Measurements from ENCODE around the gene MMP24.
"Not testable (repeated sequence)": the region's sequence is repeated elsewhere in the genome, so short reads cannot be mapped to it uniquely, and the experiment has no call there.

MMP24 gene

GRCh38 chr20:35226126-35226883 lies at the start of gene MMP24:
MMP24 (plus strand) TSS chr20:35226690; CDS start chr20:35226739, 49 bp downstream.
- POLR2A ChIA-PET = no interaction called here
- TF ChIP-seq CTCF (IDR thresholded peaks at IDR 0.05; ENCODE audit: insufficient read depth, low read length, missing control alignments) = no peak
- H3K4me3 ChIP-seq (ENCODE audit: low read depth, low read length) = peak within 1 kb of the TSS; percentile 41
- no peak for DNase-seq (ENCODE audit: low read depth, low spot score)
- CTCF ChIA-PET = interaction anchor here (0.7 to 0.8 kb wide), 4 partner anchors 9 to 81 kb away, joined by 3 read pairs; partner anchors contain the start of gene EDEM2

- ChIA-PET CTCF (no interaction called here), POLR2A (interaction anchor here (0.5 kb wide), 1 partner anchor 41 kb away, joined by 4 read pairs; no protein-coding TSS in a partner anchor)
- TF ChIP-seq CTCF (IDR thresholded peaks at IDR 0.05; ENCODE audit: insufficient read depth, low read length, missing control alignments) = no peak
- no peak overlapping the region for H3K4me3 ChIP-seq (ENCODE audit: low read depth, low read length)
- no peak for DNase-seq (ENCODE audit: low read depth, low spot score)
Measured at GRCh38 chr20:35179292-35180212, 46.9 kb upstream of the MMP24 start.

GRCh38 chr20:35180266-35180665 lies 46.2 kb upstream of the MMP24 start:
- DNase-seq (ENCODE audit: low read depth, low spot score) = no peak
- POLR2A ChIA-PET = interaction anchor here (0.5 kb wide), 1 partner anchor 40 kb away, joined by 4 read pairs; no protein-coding TSS in a partner anchor
- CTCF ChIA-PET = no interaction called here
- TF ChIP-seq CTCF (IDR thresholded peaks at IDR 0.05; ENCODE audit: insufficient read depth, low read length, missing control alignments) = no peak
- H3K4me3 ChIP-seq (ENCODE audit: low read depth, low read length) = no peak overlapping the region

GRCh38 chr20:35181731-35182130 lies 44.8 kb upstream of the MMP24 start:
- ChIA-PET POLR2A (no interaction called here), CTCF (interaction anchor here (1.0 to 1.5 kb wide), 2 partner anchors 27 to 85 kb away, joined by 3 to 4 read pairs; no protein-coding TSS in a partner anchor)
- no peak overlapping the region for H3K4me3 ChIP-seq (ENCODE audit: low read depth, low read length)
- DNase-seq (ENCODE audit: low read depth, low spot score) = no peak
- TF ChIP-seq CTCF (IDR thresholded peaks at IDR 0.05; ENCODE audit: insufficient read depth, low read length, missing control alignments) = no peak

- DNase-seq (ENCODE audit: low read depth, low spot score) = not testable (repeated sequence)
- CTCF ChIA-PET = interaction anchor here (0.9 to 1.1 kb wide), 3 partner anchors 11 to 261 kb away, joined by 3 to 4 read pairs (median 3); no protein-coding TSS in a partner anchor
Measured at GRCh38 chr20:35186691-35187289, 39.7 kb upstream of the MMP24 start.

DNA sequence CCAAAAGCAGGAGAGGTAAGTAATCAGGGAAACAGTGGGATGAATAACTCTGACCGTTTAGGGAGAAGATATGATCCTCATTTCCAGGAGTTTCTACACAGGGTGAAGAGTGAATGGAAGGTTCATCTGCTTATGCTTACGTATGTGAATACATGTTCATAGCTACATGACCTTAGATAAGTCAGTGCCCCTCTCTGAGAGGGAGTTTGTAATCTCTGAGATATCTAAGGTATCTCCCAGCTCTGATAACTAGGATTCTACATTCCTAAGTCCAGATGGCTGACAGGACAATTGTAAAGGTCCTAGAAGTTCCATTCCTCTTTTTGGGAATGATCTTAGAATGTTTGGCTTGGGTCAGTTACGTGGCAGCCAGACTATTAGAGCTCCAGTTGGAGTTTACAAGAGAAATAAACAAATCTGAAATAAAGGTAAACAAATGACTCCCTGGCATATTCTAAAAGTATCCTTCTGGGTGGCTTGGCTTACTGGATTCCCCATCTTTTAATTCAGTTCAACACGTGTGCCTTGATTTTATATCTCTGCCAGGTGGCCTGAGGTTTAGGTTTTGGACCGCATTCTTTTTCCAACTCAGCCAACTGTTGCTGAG lies 38.8 kb upstream of the MMP24 start:
- CTCF ChIA-PET = interaction anchor here (0.5 to 1.4 kb wide), 5 partner anchors 12 to 260 kb away, joined by 3 to 4 read pairs (median 3); no protein-coding TSS in a partner anchor
- POLR2A ChIA-PET = no interaction called here
- no peak for DNase-seq (ENCODE audit: low read depth, low spot score)
- H3K4me3 ChIP-seq (ENCODE audit: low read depth, low read length) = no peak overlapping the region
- TF ChIP-seq CTCF (IDR thresholded peaks at IDR 0.05; ENCODE audit: insufficient read depth, low read length, missing control alignments) = no peak

More at GRCh38 chr20:35186691-35187289, 39.7 kb upstream of the MMP24 start:
- POLR2A ChIA-PET; H3K4me3 ChIP-seq (ENCODE audit: low read depth, low read length): not testable (repeated sequence)

DNA sequence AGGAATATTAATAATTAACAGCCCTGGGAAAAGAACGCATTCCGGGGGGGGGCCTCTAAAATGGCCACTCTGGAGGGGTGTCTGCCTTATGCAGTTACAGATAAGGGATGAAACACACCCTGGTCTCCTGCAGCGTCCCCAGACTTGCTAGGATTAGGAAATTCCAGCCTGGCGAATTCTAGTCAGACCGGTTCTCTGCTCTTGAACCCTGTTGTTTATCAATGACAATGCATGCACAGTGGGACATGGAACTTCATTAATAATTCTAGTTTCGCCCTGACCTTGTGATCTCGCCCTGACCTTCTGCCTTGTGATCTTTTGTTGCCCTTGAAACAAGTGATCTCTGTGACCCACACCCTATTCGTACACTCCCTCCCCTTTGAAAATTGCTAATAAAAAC lies 37.3 kb upstream of the MMP24 start:
- CTCF ChIA-PET = interaction anchor here (1.0 to 1.8 kb wide), 2 partner anchors 19 to 93 kb away, joined by 3 to 7 read pairs; no protein-coding TSS in a partner anchor
- POLR2A ChIA-PET; H3K4me3 ChIP-seq (ENCODE audit: low read depth, low read length); DNase-seq (ENCODE audit: low read depth, low spot score): not testable (repeated sequence)

Measured in AG04449 (cell line).